Activated naive CD8-positive, alpha-beta T cell (primary cell): Measurements from ENCODE around the gene HABP4.

ENCODE experiments used
- H3K27ac Mint-ChIP-seq: one replicate; pipeline ENCODE4 v1.8.0; 2021; ENCODE audit warnings: mixed read lengths
- H3K27me3 Mint-ChIP-seq: one replicate; pipeline ENCODE4 v1.8.0; 2021; ENCODE audit warnings: mixed read lengths
- H3K36me3 Mint-ChIP-seq: one replicate; pipeline ENCODE4 v1.8.0; 2021; ENCODE audit warnings: mixed read lengths
- H3K4me1 Mint-ChIP-seq: one replicate; pipeline ENCODE4 v1.8.0; 2021; ENCODE audit warnings: low read depth, mixed read lengths
- H3K4me3 Mint-ChIP-seq: one replicate; pipeline ENCODE4 v1.8.0; 2021; ENCODE audit warnings: mild to moderate bottlenecking, mixed read lengths
- H3K9me3 Mint-ChIP-seq: one replicate; pipeline ENCODE4 v1.8.0; 2021; ENCODE audit warnings: low read depth, mixed read lengths

The HABP4 gene

DNA sequence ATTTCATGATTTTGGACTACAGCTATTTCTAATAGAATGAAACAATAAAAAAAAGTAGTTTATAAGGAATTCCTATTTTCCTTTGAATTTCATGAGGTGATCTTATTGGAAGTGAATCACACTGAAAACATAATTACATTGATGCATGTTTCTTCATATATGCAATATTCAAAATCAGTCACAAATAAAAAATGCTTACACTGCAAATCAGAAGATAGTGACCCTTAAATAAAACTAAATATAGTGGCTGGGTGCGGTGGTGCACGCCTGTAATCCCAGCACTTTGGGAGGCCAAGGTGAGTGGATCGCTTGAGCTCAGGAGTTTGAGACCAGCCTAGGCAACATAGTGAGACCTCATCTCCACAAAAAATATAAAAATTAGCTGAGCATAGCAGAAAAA, 90.1 kb downstream of the HABP4 start:
- Mint-ChIP-seq H3K27ac (no peak overlapping the region), H3K4me3 (no peak overlapping the region), H3K27me3 (no peaks in the 10 kb centered on the region), H3K36me3 (peaks cover 7% of the 10 kb centered on the region), H3K4me1 (no peaks in the 10 kb centered on the region), H3K9me3 (no peaks in the 10 kb centered on the region)
